GM12865 (cell line): Measurements from ENCODE around the gene KANSL3.

Experiments used
- DNase-seq: peaks from one replicate; pipeline ENCODE4 v3.0.0; 2010; ENCODE audit warnings: low read depth
- H3K4me3 ChIP-seq: 2 replicates; pipeline ENCODE4 v1.5.1; 2011; ENCODE audit warnings: mild to moderate bottlenecking, low read depth, low read length, control low read depth
- CTCF ChIP-seq: IDR thresholded peaks from 2 replicates; pipeline ENCODE4 v1.5.1; 2011; ENCODE audit warnings: low read length, control low read depth, low read depth, inconsistent platforms; ENCODE audit not compliant: insufficient read depth; ENCODE audit errors: missing control alignments

Gene KANSL3

GRCh38 chr2:96553176-96553956 is 84.7 kb downstream of the KANSL3 start:
- H3K4me3 ChIP-seq = no peak overlapping the region
- no peak for TF ChIP-seq CTCF
- no peak for DNase-seq

DNA sequence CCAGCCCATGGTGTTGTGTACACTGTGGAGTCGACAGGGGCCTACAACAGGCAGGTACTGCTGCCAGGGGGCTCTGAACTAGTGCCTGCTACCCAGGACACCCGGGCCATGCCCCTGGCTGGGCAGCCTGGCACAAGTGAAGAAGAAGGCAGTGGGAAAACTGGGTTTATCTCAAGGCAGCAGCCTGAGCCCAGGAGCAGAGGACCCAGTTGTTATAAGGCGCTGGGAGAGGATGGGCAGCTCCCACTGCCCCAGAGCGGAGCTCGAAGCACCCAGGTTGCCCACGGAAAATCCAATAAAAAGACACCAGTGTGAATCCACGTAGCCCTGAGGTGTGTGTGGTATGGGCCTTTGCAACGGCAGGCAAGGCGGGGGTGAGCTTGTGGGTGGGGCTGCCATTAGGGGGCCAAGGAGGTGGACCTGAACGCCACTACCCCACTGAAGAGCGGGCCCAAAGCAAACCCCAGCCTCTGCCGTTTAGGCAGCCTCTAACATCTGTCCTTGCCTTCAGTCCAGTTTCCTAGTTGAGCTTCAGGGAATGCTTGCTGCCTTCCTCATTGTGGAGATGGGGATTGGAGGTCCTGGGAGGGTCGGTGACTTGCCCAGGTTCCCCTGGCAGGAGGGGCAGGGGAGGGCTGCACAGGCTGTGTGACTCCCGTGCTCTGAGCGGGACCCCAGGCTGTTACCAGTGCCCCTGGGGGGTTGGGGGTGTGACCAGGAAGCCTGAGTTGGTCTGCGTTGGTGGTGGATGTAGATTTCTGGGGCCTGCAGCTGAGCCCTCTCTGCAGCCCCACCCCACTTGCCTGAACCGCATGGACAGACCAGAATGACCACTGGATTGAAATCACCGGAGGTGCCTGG is 85.6 kb downstream of the KANSL3 start:
- no peak for DNase-seq
- H3K4me3 ChIP-seq = no peak overlapping the region
- TF ChIP-seq CTCF = no peak

DNA sequence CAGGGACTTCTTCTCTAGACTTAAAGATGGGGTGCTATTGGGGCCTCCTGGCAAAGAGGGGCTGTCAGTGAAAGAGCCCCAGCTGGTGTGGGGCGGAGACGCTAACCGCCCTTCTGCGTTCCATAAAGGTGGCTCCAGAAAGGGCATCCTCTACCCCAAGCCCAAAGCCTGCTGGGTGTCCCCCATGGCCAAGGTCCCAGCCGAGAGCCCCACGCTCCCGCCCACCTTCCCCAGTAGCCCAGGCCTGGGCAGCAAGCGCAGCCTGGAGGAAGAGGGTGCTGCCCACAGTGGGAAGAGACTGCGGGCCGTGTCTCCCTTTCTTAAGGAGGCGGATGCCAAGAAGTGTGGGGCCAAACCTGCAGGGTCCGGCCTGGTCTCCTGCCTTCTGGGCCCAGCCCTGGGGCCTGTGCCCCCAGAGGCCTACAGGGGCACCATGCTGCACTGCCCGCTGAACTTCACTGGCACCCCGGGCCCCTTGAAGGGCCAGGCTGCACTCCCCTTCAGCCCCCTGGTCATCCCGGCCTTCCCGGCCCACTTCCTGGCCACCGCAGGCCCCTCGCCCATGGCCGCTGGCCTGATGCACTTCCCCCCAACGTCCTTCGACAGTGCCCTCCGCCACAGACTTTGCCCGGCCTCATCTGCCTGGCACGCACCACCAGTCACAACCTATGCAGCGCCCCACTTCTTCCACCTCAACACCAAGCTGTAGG is 86.4 kb downstream of the KANSL3 start:
- no peak for TF ChIP-seq CTCF
- H3K4me3 ChIP-seq = no peak overlapping the region

DNA sequence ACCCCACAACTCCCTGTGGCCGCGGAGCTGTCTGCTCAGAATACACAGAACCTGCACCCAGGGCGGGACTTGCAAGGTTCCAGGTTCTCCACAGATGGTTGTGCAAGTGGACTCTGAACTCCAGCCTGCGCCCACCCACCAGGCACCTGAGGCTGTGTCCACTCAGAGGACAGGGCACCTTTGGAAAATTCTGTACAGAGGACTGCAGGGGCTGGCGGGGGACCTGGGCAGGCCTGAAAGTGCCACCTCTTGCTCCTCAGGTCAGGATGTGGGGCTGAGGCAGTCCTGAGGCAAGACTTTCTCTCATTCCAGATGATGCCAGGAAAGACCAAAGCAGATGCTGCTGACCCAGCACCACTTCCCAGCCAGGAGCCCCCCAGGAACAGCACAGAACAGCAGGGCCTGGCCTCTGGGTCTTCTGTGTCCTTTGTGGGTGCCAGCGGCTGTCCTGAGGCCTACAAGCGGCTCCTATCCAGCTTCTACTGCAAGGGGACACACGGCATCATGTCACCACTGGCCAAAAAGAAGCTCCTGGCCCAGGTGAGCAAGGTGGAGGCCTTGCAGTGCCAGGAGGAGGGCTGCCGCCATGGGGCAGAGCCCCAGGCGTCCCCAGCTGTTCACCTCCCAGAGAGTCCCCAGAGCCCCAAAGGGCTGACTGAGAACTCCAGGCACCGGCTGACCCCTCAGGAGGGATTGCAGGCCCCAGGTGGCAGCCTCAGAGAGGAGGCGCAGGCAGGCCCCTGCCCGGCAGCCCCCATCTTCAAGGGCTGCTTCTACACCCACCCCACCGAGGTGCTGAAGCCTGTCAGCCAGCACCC is 87.1 kb downstream of the KANSL3 start:
- H3K4me3 ChIP-seq = no peak overlapping the region
- DNase-seq = no peak
- no peak for TF ChIP-seq CTCF

More for the DNA sequence above, 86.4 kb downstream of the KANSL3 start:
- no peak for DNase-seq

DNA sequence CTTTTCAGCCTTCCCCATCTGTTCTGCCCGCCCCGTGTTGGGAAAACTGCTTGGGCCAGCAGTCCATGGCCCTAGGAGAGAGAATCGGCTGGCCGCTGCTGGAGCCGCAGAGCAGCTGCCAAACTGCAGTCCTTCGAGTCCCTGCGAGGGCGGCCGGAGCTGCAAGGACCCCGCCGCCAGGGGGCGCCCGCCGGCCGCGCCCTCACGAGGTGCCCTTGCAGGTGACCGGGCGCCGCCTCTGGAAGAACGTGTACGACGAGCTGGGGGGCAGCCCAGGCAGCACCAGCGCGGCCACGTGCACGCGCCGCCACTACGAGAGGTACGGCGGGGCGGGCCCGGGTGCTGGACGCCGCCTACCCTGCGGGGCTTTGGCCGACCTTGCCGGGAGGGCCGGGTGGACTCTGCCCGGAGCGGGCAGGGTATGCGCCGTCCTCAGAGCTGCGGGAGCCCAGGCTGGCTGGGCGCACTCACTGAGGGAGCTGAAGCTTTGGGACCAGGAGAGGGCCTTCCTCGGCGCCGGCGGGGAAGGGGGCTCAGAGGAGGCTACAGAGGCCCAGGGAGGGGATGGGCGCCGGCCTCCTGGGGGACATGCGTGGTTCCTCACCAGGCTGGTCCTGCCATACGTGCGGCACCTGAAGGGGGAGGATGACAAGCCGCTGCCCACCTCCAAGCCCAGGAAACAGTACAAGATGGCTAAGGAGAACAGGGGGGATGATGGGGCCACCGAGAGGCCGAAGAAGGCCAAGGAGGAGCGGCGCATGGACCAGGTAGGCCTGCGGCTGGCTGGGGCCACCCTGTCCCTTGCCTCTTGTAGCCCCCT is 87.9 kb downstream of the KANSL3 start:
- no peak for DNase-seq
- no peak overlapping the region for H3K4me3 ChIP-seq
- no peak for TF ChIP-seq CTCF
